ENCODE data around the gene RBMS3.
"Not testable (repeated sequence)": the region's sequence is repeated elsewhere in the genome, so short reads cannot be mapped to it uniquely, and the experiment has no call there.

RBMS3 gene

DNA sequence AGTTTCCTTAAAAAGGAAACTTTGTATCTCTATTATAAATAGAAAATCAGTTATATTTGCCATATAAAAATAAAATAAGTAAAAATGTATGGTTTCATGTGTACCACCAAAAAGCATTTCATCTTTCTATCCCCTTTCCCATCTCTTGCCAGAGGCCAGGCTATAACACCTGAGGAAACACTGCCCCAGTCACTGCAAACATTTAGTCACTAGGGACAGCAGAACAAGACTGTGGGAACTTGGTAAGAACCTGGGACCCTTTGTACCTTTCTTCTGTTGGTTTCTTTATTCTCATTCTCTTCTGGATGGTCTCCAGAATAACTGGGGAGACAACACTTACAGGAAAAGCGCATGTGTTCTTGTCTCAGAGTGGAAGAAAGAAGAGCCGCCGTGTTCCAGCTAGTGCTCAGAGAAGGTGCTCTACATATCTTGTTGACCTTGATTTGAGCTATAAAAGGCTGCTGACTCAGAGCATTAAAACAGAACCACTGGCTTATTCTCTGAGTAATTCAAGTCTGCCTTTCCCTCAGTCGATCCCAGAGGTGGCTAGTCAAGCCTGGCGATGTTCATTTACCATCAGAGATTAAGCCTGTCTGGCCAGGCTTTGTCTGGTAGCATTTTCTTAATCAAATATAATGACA lies 361.6 kb downstream of the RBMS3 start:
- no peak overlapping the region for H3K27ac Mint-ChIP-seq
- no peaks in the 10 kb centered on the region for H3K27me3 Mint-ChIP-seq (ENCODE audit: low read depth)
- H3K9me3 Mint-ChIP-seq, result no peaks in the 10 kb centered on the region
- H3K4me3 Mint-ChIP-seq, result no peak overlapping the region
- H3K36me3 Mint-ChIP-seq (ENCODE audit: low read depth), result no peaks in the 10 kb centered on the region
- H3K4me1 Mint-ChIP-seq (ENCODE audit: low read depth), result no peaks in the 10 kb centered on the region

DNA sequence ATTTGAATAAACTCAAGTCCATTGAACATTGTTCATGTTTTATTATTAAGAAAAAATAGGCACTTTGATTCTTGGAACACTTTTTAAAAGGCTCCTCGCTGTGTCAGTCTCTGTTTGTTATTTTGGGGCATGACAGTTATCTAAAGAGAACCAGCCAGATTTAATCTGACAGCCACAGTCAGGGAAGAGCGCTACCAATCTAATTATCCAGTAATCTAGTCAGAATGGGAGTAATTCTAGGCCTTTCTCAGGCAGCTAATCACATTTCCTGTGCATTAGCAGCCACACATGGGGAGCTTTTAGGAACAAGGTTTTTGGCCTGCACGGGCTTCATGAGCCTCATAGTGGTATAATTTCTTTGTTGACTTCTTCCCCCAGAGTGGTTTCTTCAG lies 362.2 kb downstream of the RBMS3 start:
- Mint-ChIP-seq H3K9me3 (no peaks in the 10 kb centered on the region), H3K27ac (no peak overlapping the region), H3K4me3 (no peak overlapping the region), H3K36me3 (ENCODE audit: low read depth) (no peaks in the 10 kb centered on the region), H3K4me1 (ENCODE audit: low read depth) (no peaks in the 10 kb centered on the region), H3K27me3 (ENCODE audit: low read depth) (no peaks in the 10 kb centered on the region)

DNA sequence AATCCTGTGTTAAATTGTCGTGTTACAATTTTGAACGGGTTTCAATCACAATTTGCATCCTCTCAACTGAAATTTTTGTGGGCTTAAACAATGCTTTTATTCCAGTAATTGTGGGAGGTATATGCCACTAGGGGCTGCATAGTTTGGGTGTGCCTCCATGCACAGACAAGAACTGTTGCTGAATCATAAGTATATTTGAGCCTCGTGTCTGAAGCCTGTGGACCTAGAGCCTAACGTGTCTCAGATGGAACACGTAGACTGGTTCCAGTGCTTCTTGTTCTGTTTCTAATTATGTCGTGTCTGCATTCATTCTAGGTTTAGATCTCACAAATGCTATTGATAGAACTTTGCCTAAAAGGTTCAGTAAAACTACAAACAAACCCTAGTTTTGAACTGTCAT lies 363.4 kb downstream of the RBMS3 start:
- Mint-ChIP-seq H3K27me3 (ENCODE audit: low read depth) (no peaks in the 10 kb centered on the region), H3K27ac (no peak overlapping the region), H3K4me1 (ENCODE audit: low read depth) (no peaks in the 10 kb centered on the region), H3K9me3 (no peaks in the 10 kb centered on the region), H3K4me3 (no peak overlapping the region), H3K36me3 (ENCODE audit: low read depth) (no peaks in the 10 kb centered on the region)

DNA sequence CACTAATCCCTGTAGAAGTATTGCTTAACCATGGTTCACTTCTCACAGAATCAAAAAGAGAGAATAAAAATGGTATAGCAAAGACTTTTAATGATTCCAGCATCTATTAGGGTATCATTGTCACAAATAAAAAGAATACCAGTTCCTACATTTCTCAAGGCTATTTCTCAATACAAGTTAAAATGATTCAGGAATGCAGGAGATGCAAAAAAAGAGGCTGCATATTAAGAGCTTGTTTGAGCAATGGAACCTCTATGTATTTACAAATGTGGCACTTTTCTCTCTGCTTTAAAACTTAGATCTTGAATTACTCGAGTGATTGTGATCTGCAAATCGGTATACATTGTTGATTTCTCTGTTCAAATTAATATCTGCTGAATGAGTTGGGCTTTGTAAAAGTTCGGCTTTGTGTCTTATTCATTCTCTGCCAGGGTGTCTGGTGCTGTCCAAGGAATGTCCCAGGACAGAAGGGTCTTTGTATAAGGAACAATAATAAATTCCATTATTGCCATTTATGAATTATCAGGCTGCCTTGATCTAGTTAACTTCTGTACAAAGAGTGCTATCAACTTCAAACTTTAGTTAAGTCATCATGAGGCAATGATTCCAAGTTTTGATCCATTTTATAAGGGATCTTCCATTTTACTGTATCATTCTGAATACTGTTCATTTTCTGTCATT lies 364.2 kb downstream of the RBMS3 start:
- no peaks in the 10 kb centered on the region for H3K9me3 Mint-ChIP-seq
- H3K27me3 Mint-ChIP-seq (ENCODE audit: low read depth), result no peaks in the 10 kb centered on the region
- no peaks in the 10 kb centered on the region for H3K36me3 Mint-ChIP-seq (ENCODE audit: low read depth)
- peaks cover 2% of the 10 kb centered on the region for H3K4me1 Mint-ChIP-seq (ENCODE audit: low read depth)
- no peak overlapping the region for H3K27ac Mint-ChIP-seq
- no peak overlapping the region for H3K4me3 Mint-ChIP-seq

DNA sequence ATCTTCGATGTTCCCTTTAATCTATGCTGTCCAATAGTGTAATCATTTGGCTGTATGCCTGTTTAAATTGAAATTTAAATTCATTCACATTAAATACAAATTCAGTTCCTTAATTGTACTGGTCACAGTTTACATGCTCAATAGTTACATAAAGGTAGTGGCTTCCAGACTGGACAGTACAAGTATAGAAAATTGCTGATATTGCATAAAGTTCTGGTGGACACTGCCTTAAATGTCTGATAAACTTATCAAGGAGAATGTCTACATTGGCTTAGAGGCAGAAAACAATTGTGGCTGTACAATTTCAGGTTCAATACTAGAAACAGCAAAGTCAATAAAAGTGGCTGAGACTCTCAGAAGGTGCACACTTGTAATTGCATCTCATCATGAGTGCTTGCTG lies 365.2 kb downstream of the RBMS3 start:
- Mint-ChIP-seq H3K27ac (no peak overlapping the region), H3K27me3 (ENCODE audit: low read depth) (no peaks in the 10 kb centered on the region), H3K4me3 (no peak overlapping the region), H3K9me3 (no peaks in the 10 kb centered on the region), H3K36me3 (ENCODE audit: low read depth) (no peaks in the 10 kb centered on the region), H3K4me1 (ENCODE audit: low read depth) (peaks cover 2% of the 10 kb centered on the region)

DNA sequence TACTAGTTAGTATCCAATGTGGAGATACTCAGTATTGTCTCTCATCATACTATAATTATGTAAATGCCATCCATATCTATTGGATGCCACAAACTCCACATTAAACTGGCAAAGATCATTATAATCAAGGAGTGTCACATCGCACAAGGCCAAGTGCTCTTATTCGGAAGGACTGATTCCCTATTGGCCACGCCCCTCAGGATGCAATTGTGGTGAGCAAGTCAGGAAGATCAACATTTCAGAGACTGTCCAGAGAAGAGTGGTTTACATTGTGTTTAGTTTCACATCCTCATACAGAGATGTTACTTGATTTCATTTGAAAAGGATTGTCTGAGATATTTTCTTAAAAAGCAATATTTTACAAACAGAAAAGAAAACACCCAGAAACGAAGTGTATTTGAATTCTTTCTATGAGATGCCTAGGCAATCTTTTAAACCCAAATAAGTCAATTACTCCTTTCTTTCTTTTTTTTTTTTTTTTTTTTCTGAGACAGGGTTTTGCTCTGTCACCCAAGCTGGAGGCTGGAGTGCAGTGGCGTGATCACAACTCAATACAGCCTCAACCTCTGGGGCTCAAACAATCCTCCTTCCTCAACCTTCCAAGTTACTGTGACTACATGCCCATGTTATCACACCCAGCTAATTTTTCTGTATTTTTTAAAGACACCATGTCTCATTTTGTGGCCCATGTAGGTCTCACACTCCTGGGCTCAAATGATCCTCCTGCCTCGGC lies 369.1 kb downstream of the RBMS3 start:
- no peaks in the 10 kb centered on the region for H3K27me3 Mint-ChIP-seq (ENCODE audit: low read depth)

DNA sequence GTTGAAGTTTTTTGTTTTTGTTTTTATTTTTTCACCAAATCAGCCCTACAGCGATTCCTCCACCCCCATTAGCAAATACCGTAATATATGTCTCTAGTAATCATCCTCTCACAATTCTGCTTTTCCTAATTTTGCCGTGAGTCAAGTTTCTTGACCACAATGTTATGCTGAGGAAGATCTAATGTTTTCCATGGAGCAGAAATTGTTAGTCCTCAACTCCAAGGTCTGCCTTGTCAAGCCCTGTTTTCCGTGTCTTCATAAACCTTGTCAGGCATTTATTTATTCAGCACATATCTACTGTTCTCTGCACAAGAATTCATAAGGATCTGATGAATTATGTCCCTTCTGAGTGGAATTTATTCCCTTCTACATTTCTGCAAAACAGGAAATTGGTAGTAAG lies 372.8 kb downstream of the RBMS3 start:
- H3K27me3 Mint-ChIP-seq (ENCODE audit: low read depth), result no peaks in the 10 kb centered on the region
- no peaks in the 10 kb centered on the region for H3K36me3 Mint-ChIP-seq (ENCODE audit: low read depth)
- peaks cover 2% of the 10 kb centered on the region for H3K4me1 Mint-ChIP-seq (ENCODE audit: low read depth)
- no peak overlapping the region for H3K27ac Mint-ChIP-seq
- H3K4me3 Mint-ChIP-seq, result no peak overlapping the region
- no peaks in the 10 kb centered on the region for H3K9me3 Mint-ChIP-seq

More for the DNA sequence above, 369.1 kb downstream of the RBMS3 start:
- Mint-ChIP-seq H3K9me3 (no peaks in the 10 kb centered on the region), H3K4me1 (ENCODE audit: low read depth) (peaks cover 2% of the 10 kb centered on the region), H3K36me3 (ENCODE audit: low read depth) (no peaks in the 10 kb centered on the region), H3K27ac (no peak overlapping the region), H3K4me3 (no peak overlapping the region)

DNA sequence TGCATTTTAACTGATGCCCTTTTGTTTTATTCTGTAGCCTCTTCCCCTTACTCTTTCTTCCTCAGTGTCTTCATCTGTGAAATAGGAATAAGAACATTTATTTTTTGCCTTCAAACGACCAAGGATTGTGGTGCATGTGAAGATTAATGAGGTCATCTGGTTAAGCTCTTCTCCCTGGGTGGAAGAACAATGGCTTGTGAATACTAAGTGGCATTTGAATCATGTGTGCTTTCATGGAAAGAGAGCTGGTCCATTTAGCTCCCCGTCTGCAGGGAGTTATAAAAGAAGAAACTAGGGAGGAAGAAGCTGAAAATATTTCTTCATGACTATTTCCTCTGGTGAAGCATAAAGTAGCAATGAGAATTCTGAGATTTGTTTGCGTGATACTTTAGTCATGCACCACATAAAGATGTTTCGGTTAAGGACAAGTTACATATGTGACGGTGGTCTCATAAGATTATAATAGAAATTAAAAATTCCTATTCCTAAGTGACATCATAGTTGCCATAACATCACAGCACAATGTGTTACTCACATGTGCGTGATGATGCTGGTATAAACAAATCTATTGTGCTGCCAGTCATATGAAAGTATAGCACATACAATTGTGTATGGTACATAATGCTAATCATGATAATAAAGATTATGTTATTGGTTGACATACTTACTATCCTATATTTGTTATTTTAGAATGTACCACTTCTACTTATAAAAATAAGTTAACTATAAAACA lies 374.3 kb downstream of the RBMS3 start:
- H3K27me3 Mint-ChIP-seq (ENCODE audit: low read depth), result no peaks in the 10 kb centered on the region
- no peaks in the 10 kb centered on the region for H3K36me3 Mint-ChIP-seq (ENCODE audit: low read depth)
- no peaks in the 10 kb centered on the region for H3K4me1 Mint-ChIP-seq (ENCODE audit: low read depth)
- no peak overlapping the region for H3K4me3 Mint-ChIP-seq
- H3K9me3 Mint-ChIP-seq, result no peaks in the 10 kb centered on the region
- H3K27ac Mint-ChIP-seq, result no peak overlapping the region

DNA sequence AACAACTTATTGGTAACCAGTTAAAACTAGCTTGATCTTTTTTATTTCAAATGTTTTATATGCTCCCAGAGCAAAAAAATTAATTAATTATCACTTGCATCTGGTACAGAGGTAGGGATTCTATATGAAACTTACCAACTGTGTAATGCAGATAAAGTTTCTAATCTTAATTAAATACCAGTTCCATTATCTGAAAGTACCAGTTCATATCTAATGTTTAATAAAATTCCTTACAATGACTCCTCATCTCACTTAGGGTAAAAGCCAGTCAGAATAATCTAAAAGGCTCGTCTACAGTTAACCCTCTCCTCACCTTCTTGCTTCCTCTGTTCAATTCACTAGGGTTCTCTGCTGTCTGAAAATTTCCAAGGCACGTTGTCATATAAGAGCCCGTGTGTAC lies 384.8 kb downstream of the RBMS3 start:
- no peak overlapping the region for H3K4me3 Mint-ChIP-seq
- H3K27ac Mint-ChIP-seq, result no peak overlapping the region
- H3K36me3 Mint-ChIP-seq (ENCODE audit: low read depth), result no peaks in the 10 kb centered on the region
- H3K9me3 Mint-ChIP-seq, result no peaks in the 10 kb centered on the region
- no peaks in the 10 kb centered on the region for H3K27me3 Mint-ChIP-seq (ENCODE audit: low read depth)
- H3K4me1 Mint-ChIP-seq (ENCODE audit: low read depth), result no peaks in the 10 kb centered on the region

DNA sequence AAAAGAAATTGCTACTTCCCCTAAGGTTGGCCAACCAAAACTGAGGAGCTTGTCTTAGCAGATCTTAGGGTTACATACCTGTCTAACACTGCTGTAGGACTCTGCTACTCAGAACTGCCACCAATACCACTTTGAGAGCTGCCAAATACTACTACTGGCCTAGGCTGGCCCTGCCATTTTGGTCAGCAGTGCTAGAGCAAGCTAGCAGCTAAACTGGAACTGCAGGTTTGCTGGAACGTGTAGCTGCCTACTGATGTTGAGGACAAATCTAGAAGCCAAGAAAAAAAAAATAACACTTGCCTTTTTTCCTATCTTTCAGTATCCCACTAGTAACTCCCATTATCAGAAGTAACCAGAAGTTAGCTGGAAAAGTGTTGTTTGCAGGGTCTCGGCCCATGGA lies 387.4 kb downstream of the RBMS3 start:
- no peak overlapping the region for H3K27ac Mint-ChIP-seq
- no peak overlapping the region for H3K4me3 Mint-ChIP-seq
- H3K4me1 Mint-ChIP-seq (ENCODE audit: low read depth), result no peaks in the 10 kb centered on the region

DNA sequence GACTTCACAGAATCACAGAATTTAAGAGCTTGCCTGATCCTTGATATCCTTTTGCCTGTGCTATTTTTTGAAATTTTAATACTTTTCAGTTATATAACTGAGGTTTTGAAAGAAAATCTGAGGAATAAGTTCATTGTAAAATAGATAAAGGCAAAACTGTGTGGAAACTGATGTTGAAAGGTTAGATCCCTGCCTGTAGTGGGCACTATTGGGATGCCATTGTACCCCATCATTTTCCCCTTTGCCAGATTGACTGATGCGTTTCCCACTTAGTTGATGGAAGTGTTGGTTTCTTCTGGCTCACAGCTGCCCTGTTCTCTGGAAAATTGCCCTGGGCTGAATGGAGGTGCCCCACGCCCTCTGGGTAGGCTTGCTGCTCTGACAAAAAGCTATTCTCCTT lies 387.9 kb downstream of the RBMS3 start:
- H3K27me3 Mint-ChIP-seq (ENCODE audit: low read depth), result no peaks in the 10 kb centered on the region
- no peaks in the 10 kb centered on the region for H3K36me3 Mint-ChIP-seq (ENCODE audit: low read depth)
- H3K4me1 Mint-ChIP-seq (ENCODE audit: low read depth), result no peaks in the 10 kb centered on the region
- peaks cover 11% of the 10 kb centered on the region for H3K9me3 Mint-ChIP-seq
- no peak overlapping the region for H3K4me3 Mint-ChIP-seq
- no peak overlapping the region for H3K27ac Mint-ChIP-seq

More for the DNA sequence above, 387.4 kb downstream of the RBMS3 start:
- no peaks in the 10 kb centered on the region for H3K36me3 Mint-ChIP-seq (ENCODE audit: low read depth)
- no peaks in the 10 kb centered on the region for H3K27me3 Mint-ChIP-seq (ENCODE audit: low read depth)
- H3K9me3 Mint-ChIP-seq, result peaks cover 11% of the 10 kb centered on the region

DNA sequence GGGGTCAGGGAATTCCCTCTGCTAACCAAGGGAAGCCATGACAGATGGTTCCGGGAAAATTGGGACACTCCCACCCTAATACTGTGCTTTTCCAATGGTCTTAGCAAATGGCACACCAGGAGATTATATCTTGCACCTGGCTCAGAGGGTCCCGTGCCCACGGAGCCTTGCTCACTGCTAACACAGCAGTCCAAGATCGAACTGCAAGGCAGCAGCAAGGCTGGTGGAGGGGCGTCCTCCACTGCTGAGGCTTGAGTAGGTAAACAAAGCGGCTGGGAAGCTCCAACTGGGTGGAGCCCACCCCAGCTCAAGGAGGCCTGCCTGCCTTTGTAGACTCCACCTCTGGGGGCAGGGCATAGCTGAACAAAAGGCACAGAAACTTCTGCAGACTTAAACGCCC lies 389.6 kb downstream of the RBMS3 start:
- H3K4me1 Mint-ChIP-seq (ENCODE audit: low read depth); H3K4me3 Mint-ChIP-seq; H3K27me3 Mint-ChIP-seq (ENCODE audit: low read depth); H3K27ac Mint-ChIP-seq; H3K36me3 Mint-ChIP-seq (ENCODE audit: low read depth): not testable (repeated sequence)
- H3K9me3 Mint-ChIP-seq, result peaks cover 11% of the 10 kb centered on the region

DNA sequence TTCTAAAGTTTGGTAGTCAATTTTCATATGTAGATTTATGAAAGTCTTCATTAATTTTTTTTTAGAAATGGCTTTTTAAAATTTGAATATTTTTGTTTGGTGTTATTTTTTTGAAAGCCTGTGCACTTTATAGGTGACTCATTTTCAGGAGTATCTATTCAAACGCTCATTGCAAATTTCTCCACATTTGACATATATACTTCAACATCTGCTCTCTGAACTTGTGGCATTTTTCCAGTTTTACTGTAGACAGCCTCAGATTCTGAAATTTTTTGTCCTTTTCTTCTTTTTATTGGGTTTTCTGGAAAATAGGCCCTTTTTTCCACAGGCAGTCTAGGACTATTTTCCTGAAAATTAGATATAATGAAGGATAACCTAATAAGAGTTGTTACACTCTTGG lies 396.6 kb downstream of the RBMS3 start:
- Mint-ChIP-seq H3K9me3 (peaks cover 4% of the 10 kb centered on the region), H3K36me3 (ENCODE audit: low read depth) (no peaks in the 10 kb centered on the region), H3K4me3 (no peak overlapping the region), H3K27ac (no peak overlapping the region), H3K4me1 (ENCODE audit: low read depth) (no peaks in the 10 kb centered on the region), H3K27me3 (ENCODE audit: low read depth) (peaks cover 3% of the 10 kb centered on the region)

DNA sequence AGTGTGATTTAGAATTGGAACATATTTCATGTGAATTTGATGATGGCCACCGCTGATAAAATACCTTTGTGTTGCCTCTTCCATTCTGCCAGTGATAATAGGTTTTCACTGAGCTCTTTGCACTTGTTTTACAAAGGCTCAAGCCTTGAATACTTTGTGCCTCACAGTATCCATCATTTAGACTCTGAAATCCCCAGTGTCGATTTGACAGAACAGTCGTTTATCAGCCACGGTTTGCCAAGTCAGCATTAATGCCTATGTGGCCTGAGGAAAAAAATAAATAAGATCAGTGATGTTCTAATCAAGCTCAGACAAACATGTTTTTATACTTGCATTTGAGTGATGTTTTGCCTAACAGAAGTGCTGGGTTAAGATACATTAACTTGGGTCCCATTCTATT lies 399.1 kb downstream of the RBMS3 start:
- H3K27ac Mint-ChIP-seq, result no peak overlapping the region
- H3K4me3 Mint-ChIP-seq, result no peak overlapping the region
- no peaks in the 10 kb centered on the region for H3K36me3 Mint-ChIP-seq (ENCODE audit: low read depth)
- peaks cover 5% of the 10 kb centered on the region for H3K27me3 Mint-ChIP-seq (ENCODE audit: low read depth)
- H3K4me1 Mint-ChIP-seq (ENCODE audit: low read depth), result no peaks in the 10 kb centered on the region
- no peaks in the 10 kb centered on the region for H3K9me3 Mint-ChIP-seq

Measured in T-helper 1 cell treated with Interleukin-12 subunit alpha and Interleukin-12 subunit beta and Interleukin-4 antibody, amounts not matched to agents 30 μg/mL and 1 μg/mL, for 36 hours (primary cell).